Activated CD8-positive, alpha-beta memory T cell treated with anti-CD3 and anti-CD28 coated beads for 24 hours (primary cell): Measurements from ENCODE around the gene ALDH1A1.

Experiments used
- DNase-seq: peaks from one replicate; pipeline ENCODE4 v3.0.0-alpha.2; 2020

The ALDH1A1 gene

GRCh38 chr9:72979405-72980100 is 26.7 kb upstream of the ALDH1A1 start:
- DNase-seq, result no peak

GRCh38 chr9:72978744-72979143 is 25.9 kb upstream of the ALDH1A1 start:
- no peak for DNase-seq

- no peak for DNase-seq
Observed at GRCh38 chr9:72977670-72978069, 24.8 kb upstream of the ALDH1A1 start.

GRCh38 chr9:72974501-72974900 is 21.6 kb upstream of the ALDH1A1 start:
- no peak for DNase-seq

GRCh38 chr9:72972636-72973035 is 19.8 kb upstream of the ALDH1A1 start:
- DNase-seq, result no peak

GRCh38 chr9:72971411-72971810 is 18.6 kb upstream of the ALDH1A1 start:
- no peak for DNase-seq

- DNase-seq, result no peak
Observed at GRCh38 chr9:72960446-72960845, 7.6 kb upstream of the ALDH1A1 start.

- DNase-seq, result no peak
Observed at GRCh38 chr9:72958485-72959281, 5.8 kb upstream of the ALDH1A1 start.

GRCh38 chr9:72955571-72955970 is 2.7 kb upstream of the ALDH1A1 start:
- no peak for DNase-seq

GRCh38 chr9:72955126-72955455 is 2.2 kb upstream of the ALDH1A1 start:
- DNase-seq, result no peak

GRCh38 chr9:72954431-72955125 is 1.7 kb upstream of the ALDH1A1 start:
- no peak for DNase-seq

- no peak for DNase-seq
Observed at GRCh38 chr9:72952381-72952690, 517 bp downstream of the ALDH1A1 start.

- DNase-seq, result no peak
Observed at GRCh38 chr9:72951520-72952380, 1.1 kb downstream of the ALDH1A1 start.

- no peak for DNase-seq
Observed at GRCh38 chr9:72950875-72951442, 1.9 kb downstream of the ALDH1A1 start.

- no peak for DNase-seq
Observed at GRCh38 chr9:72949918-72950325, 2.9 kb downstream of the ALDH1A1 start.

GRCh38 chr9:72949244-72949582 is 3.6 kb downstream of the ALDH1A1 start:
- no peak for DNase-seq

GRCh38 chr9:72948575-72949243 is 4.1 kb downstream of the ALDH1A1 start:
- DNase-seq, result no peak

- no peak for DNase-seq
Observed at GRCh38 chr9:72947984-72948465, 4.8 kb downstream of the ALDH1A1 start.

- DNase-seq, result no peak
Observed at GRCh38 chr9:72946821-72947220, 6.0 kb downstream of the ALDH1A1 start.

GRCh38 chr9:72946318-72946717 is 6.5 kb downstream of the ALDH1A1 start:
- no peak for DNase-seq

GRCh38 chr9:72945391-72945790 is 7.5 kb downstream of the ALDH1A1 start:
- DNase-seq, result no peak

- no peak for DNase-seq
Observed at GRCh38 chr9:72943844-72944462, 8.9 kb downstream of the ALDH1A1 start.
